Measurements from ENCODE around the gene PCDHA9.
A peak's percentile ranks its signal among the peaks of the same experiment; 100 is the strongest.

Gene PCDHA9

DNA sequence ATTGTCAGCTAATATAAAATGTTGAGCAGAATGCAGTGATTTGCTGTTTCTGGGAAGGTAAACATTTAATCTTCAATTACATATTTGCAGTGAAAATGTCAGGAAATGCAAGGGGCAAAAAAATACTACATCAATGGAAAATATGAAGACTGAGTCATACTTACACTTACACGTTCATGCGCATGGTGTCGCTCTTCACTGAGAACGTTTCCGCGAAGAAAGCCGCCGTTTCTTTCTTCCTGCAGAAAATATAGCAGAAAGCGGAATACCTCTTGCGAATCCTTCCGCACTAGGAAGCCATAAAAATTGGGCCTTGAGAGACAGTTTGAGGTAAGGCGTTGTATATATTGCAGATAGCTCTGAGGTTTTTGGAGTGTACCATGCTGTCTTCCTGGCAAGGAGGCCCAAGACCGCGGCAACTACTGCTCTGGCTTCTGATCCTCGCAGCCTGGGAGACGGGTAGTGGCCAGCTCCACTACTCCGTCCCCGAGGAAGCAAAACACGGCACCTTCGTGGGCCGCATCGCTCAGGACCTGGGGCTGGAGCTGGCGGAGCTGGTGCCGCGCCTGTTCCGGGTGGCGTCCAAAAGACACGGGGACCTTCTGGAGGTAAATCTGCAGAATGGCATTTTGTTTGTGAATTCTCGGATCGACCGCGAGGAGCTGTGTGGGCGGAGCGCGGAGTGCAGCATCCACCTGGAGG is 33.9 kb downstream of the PCDHA9 start, which contains the start of gene PCDHA13:
TSS of gene PCDHA13 (plus strand) at position 236 of the 702 bp plus-strand sequence. CDS start at position 381, 145 bp downstream.
- peak; percentile 9 for DNase-seq

DNA sequence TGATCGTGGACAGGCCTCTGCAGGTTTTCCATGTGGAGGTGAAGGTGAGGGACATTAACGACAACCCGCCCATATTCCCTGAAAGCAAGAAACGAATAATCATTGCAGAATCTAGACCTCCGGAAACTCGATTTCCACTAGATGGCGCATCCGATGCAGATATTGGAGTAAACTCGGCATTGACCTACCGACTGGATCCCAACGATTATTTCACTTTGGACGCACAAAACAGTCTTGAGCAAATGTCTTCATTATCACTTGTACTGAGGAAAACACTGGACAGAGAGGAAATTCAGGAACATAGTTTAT is 34.4 kb downstream of the PCDHA9 start:
- DNase-seq: no peak

DNA sequence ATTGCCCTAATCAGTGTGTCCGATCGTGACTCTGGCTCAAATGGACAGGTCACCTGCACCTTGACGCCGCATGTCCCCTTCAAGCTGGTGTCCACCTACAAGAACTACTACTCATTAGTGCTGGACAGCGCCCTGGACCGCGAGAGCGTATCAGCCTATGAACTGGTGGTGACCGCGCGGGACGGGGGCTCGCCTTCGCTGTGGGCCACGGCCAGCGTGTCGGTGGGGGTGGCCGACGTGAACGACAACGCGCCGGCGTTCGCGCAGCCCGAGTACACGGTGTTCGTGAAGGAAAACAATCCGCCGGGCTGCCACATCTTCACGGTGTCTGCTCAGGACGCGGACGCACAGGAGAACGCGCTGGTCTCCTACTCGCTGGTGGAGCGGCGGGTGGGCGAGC is 35.2 kb downstream of the PCDHA9 start:
- DNase-seq: no peak

DNA sequence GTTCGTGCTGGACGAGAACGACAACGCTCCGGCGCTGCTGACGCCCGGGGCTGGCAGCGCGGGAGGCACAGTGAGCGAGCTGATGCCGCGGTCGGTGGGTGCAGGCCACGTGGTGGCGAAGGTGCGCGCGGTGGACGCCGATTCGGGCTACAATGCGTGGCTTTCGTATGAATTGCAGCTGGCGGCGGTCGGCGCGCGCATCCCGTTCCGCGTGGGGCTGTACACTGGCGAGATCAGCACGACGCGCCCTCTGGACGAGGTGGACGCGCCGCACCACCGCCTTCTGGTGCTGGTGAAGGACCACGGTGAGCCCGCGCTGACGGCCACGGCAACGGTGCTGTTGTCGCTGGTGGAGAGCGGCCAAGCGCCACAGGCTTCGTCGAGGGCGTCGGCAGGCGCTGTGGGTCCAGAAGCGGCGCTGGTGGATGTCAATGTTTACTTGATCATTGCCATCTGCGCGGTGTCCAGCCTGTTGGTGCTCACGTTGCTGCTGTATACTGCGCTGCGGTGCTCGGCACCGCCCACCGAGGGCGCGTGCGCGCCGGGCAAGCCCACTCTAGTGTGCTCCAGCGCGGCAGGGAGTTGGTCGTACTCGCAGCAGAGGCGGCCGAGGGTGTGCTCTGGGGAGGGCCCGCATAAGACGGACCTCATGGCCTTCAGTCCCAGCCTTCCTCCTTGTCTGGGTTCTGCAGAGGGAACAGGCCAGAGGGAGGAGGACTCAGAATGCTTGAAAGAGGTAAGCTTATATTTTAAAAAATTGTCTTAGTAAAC is 35.9 kb downstream of the PCDHA9 start:
- DNase-seq: no peak

Data from hematopoietic multipotent progenitor cell treated with erythropoietin and hydrocortisone succinate and interleukin-3 and kit ligand, for 6 days (in vitro differentiated cells).